Kidney (tissue), 14 donors: ENCODE data around the gene NDN. TPM values are rescaled to one million over a fixed set of nuclear protein-coding genes. Genes with fewer than 3 reads are reported as not detected.

Source experiments
- DNase-seq, 5 donors: peaks; one replicate each; pipeline ENCODE4 v3.0.0-alpha.2; 2013 to 2020
- FAIRE-seq: peaks from 2 replicates; lab custom pipeline; 2012; peaks lifted over from hg19 to GRCh38; lab: Jason Lieb, UNC
- H3K27ac ChIP-seq, 2 donors: one replicate each; pipeline ENCODE4 v1.7.0; 2013; ENCODE audit warnings: low read depth in 2 of 2, low read length in 2 of 2, inconsistent platforms in 1 of 2
- H3K27me3 ChIP-seq: one replicate; pipeline ENCODE4 v1.7.1; 2013; ENCODE audit warnings: low read length, inconsistent platforms; ENCODE audit not compliant: control insufficient read depth, insufficient read depth
- H3K36me3 ChIP-seq, 3 donors: one replicate each; pipeline versions ENCODE4 v1.7.0 to v1.7.1; 2013; ENCODE audit warnings: low read length in 3 of 3, control low read depth in 1 of 3, inconsistent platforms in 1 of 3; ENCODE audit not compliant: insufficient read depth in 3 of 3, control insufficient read depth in 2 of 3
- H3K4me1 ChIP-seq, 3 donors: one replicate each; pipeline versions ENCODE4 v1.7.0 to v1.7.1; 2013; ENCODE audit warnings: low read length in 3 of 3, inconsistent platforms in 1 of 3, low read depth in 1 of 3; ENCODE audit not compliant: control insufficient read depth in 2 of 3, insufficient read depth in 2 of 3
- H3K4me3 ChIP-seq, 3 donors: one replicate each; pipeline versions ENCODE4 v1.7.0 to v1.8.1; 2013; ENCODE audit warnings: low read length in 3 of 3, control low read depth in 1 of 3, inconsistent platforms in 1 of 3
- H3K9ac ChIP-seq, 3 donors: one replicate each; pipeline versions ENCODE4 v1.7.0 to v1.7.1; 2013; ENCODE audit warnings: low read length in 3 of 3, control low read depth in 1 of 3, inconsistent platforms in 1 of 3
- H3K9me3 ChIP-seq, 3 donors: one replicate each; pipeline versions ENCODE4 v1.7.0 to v1.7.1; 2013; ENCODE audit warnings: low read length in 3 of 3, control low read depth in 1 of 3, inconsistent platforms in 1 of 3; ENCODE audit not compliant: control insufficient read depth in 2 of 3, insufficient read depth in 1 of 3
- intact Hi-C: fragments of 100-400 bp; cut with DNase I; formaldehyde crosslinking; loops from one replicate; pipeline ENCODE4 v1.11.1; 2022
- polyA plus RNA-seq: library from polyadenylated mRNA; stranded (reverse); fragments of 350-450 nt; fragmentation: Illumina TruSeq; extraction: RNeasy Lipid Tissue Mini Kit (QIAGEN cat#74804); gene quantifications from one replicate; pipeline ENCODE4 v1.2.3, GENCODE V29; 2014; ENCODE audit warnings: low read depth, low replicate concordance; ENCODE audit not compliant: insufficient read depth
- total RNA-seq: library from RNA; stranded (reverse); fragmentation: NEBNext Ultra II Directional; extraction: Animal tissue kit (Norgen Biotek cat#: 25700); gene quantifications from one replicate; pipeline ENCODE4 v1.2.1, GENCODE V29; 2021
- TF ChIP-seq, protein P1 (sequence below): IDR thresholded peaks from 3 replicates; pipeline ENCODE4 v1.5.1; 2012; ENCODE audit warnings: mild to moderate bottlenecking, moderate library complexity, borderline replicate concordance; ENCODE audit not compliant: insufficient read depth; ENCODE audit errors: extremely low read depth
- donor health status: control.
- donor health status: control.
- donor health status: control.
- donor health status: control.
- donor health status: control.
- donor health status: DM: yes; HTN: yes; CAD: no.
- donor health status: Normal renal cell carcinoma (clear cell type).

Gene NDN
- total and polyA plus RNA-seq, 2 donors from 2014 or later, result 19.9 to 29.5 TPM

GRCh38 chr15:23647421-23648370, 39.4 kb downstream of the NDN start, which contains the start of gene MAGEL2:
MAGEL2 (minus strand) TSS chr15:23647867; CDS start chr15:23647742, 125 bp downstream.
- DNase-seq, result peak in 4 of 5 donors; percentile 72 to 87 (median 82)

GRCh38 chr15:23647001-23647295, 40.2 kb downstream of the NDN start:
- Histone ChIP-seq H3K9me3 (no peaks in the 10 kb centered on the region), H3K4me3 (no peak overlapping the region), H3K27ac (no peak overlapping the region), H3K9ac (no peak overlapping the region), H3K27me3 (no peaks in the 10 kb centered on the region), H3K36me3 (no peaks in the 10 kb centered on the region), H3K4me1 (no peaks in the 10 kb centered on the region)
- TF ChIP-seq, protein P1, sequence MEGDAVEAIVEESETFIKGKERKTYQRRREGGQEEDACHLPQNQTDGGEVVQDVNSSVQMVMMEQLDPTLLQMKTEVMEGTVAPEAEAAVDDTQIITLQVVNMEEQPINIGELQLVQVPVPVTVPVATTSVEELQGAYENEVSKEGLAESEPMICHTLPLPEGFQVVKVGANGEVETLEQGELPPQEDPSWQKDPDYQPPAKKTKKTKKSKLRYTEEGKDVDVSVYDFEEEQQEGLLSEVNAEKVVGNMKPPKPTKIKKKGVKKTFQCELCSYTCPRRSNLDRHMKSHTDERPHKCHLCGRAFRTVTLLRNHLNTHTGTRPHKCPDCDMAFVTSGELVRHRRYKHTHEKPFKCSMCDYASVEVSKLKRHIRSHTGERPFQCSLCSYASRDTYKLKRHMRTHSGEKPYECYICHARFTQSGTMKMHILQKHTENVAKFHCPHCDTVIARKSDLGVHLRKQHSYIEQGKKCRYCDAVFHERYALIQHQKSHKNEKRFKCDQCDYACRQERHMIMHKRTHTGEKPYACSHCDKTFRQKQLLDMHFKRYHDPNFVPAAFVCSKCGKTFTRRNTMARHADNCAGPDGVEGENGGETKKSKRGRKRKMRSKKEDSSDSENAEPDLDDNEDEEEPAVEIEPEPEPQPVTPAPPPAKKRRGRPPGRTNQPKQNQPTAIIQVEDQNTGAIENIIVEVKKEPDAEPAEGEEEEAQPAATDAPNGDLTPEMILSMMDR, result no peak
- no peak for FAIRE-seq
- DNase-seq, result peak in 1 of 5 donors; percentile 56
- intact Hi-C loops, result no loop called here

More at GRCh38 chr15:23647421-23648370, 39.4 kb downstream of the NDN start, which contains the start of gene MAGEL2:
- Histone ChIP-seq H3K4me3 (peak within 1 kb of the TSS in 2 of 3 donors; percentile 32 to 73), H3K27ac (no peak within 1 kb of the TSS), H3K9me3 (no peaks in the 10 kb centered on the region), H3K9ac (peak within 1 kb of the TSS in 1 of 3 donors; percentile 40), H3K27me3 (no peaks in the 10 kb centered on the region), H3K36me3 (no peaks in the 10 kb centered on the region), H3K4me1 (no peaks in the 10 kb centered on the region)
- TF ChIP-seq, protein P1, result no peak
- intact Hi-C loops, result no loop called here
- FAIRE-seq, result no peak

DNA sequence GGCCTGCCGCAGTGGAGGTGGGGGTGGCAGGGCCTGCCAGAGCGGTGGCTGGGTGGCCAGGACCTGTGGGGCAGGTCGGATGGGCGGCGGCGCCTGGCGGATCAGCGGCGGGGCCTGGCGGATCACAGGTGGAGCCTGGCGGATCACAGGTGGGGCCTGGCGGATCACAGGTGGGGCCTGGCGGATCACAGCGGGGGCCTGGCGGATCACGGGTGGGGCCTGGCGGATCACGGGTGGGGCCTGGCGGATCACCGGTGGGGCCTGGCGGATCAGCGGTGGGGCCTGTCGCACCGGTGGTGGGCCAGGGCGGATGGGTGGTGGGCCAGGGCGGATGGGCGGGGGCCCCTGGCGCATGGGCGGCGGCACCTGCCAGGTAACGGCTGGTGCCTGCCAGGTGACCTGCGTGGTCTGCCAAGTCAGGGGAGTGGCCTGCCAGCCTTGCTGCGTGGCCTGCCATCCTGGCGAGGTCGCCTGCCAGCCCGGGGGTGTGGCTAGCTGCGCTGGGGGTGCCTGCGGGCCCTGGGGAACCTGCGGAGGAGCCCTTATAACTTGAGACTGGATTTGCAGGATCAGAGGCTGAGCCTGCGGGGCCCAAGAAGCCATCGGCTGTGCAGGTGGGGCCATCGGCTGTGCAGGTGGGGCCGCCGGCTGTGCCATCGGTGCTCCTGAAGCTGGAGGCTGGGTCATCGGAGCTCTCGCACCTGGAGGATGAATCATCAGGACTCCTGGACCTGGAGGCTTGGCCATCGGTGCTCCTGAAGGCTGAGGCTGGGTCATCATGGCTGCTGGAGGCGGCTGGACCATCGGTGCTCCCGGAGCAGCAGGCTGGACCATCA, 40.7 kb downstream of the NDN start:
- FAIRE-seq (no peak), DNase-seq (peak in 1 of 5 donors; percentile 56)
- H3K4me3 ChIP-seq, result no peak overlapping the region
- H3K9me3 ChIP-seq, result no peaks in the 10 kb centered on the region
- no peaks in the 10 kb centered on the region for H3K36me3 ChIP-seq
- H3K9ac ChIP-seq, result no peak overlapping the region
- H3K27me3 ChIP-seq, result no peaks in the 10 kb centered on the region
- H3K4me1 ChIP-seq, result no peaks in the 10 kb centered on the region
- intact Hi-C loops, result no loop called here
- no peak overlapping the region for H3K27ac ChIP-seq
- TF ChIP-seq, protein P1, result no peak
